Hepatocyte (in vitro differentiated cells): Measurements from ENCODE around the gene LCN12.

Source experiments
- CTCF ChIP-seq: fragments of 200-600 bp; sonication (generic); IDR thresholded peaks from 2 replicates; pipeline ENCODE4 v1.5.1; 2016; ENCODE audit warnings: antibody characterized with exemption, mild to moderate bottlenecking; ENCODE audit not compliant: poor library complexity
- EZH2 ChIP-seq: fragments of 200-600 bp; sonication (generic); IDR thresholded peaks from 2 replicates; pipeline ENCODE4 v1.6.1; 2016; ENCODE audit warnings: antibody characterized with exemption, mild to moderate bottlenecking, borderline replicate concordance

- no peak for TF ChIP-seq EZH2
- no peak for TF ChIP-seq CTCF
Measured at GRCh38 chr9:136942112-136942880, 9.8 kb upstream of the LCN12 start.
